NCI-H1694 treated with DMSO at 0.1 percent for 48 hours (cell line): Measurements from ENCODE around the gene HS3ST4.

Experiments
- DNase-seq: peaks from one replicate; lab custom pipeline; 2025; lab: John Stamatoyannopoulos, UW

HS3ST4 gene

DNA sequence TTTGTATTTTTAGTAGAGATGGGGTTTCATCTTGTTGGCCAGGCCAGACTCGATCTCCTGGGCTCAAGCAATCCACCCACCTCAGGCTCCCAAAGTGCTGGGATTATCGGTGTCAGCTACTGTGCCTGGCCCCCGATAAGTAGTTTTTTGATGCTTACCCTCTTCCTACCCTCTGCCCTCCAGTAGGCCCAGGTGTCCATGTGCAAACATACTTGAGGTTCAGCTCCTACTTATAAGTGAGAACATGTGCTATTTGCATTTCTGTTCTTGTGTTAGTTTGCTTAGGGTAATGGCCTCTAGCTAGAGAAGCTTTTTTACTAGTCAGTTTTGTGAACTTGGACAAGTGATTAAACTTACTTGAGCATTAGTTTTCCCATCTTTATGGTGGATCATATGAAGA is 136.8 kb downstream of the HS3ST4 start:
- no peak for DNase-seq

DNA sequence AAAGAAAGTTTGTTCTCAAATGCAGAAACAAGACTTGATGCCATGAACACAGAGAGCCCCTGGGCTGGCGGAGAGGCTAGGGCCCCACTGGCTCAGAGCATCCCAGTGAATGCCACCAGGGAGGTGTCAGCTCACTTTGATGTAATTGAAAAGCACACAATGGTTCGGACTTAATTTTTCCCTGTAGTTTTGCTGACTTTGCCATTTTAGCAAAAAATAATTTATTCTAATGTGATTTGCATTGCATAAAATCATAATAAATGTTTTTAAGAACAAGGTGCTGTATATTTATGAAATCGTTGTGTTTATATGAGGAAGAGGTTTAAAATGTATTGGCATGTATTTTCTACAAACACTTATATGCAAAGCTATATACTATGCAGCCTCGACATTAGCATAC is 140.5 kb downstream of the HS3ST4 start:
- DNase-seq: no peak

DNA sequence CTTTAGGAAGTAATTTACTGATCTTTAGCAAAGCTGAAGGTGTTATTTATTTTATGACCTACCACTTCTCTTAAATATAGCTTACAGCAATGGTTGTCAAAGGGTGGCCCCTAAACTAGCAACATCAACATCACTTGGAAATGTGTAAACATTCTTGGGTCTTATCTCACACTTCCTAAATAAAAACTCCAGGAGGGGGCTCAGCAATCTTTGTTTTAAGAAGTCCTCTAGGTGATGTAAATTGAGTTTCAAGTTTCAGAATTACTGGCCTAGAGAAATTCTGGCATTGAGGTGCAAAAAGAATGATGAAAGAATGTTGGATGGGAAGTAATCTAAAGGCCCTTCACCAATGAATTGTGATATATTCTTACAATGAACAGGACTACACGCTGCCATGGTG is 142.3 kb downstream of the HS3ST4 start:
- DNase-seq: no peak

DNA sequence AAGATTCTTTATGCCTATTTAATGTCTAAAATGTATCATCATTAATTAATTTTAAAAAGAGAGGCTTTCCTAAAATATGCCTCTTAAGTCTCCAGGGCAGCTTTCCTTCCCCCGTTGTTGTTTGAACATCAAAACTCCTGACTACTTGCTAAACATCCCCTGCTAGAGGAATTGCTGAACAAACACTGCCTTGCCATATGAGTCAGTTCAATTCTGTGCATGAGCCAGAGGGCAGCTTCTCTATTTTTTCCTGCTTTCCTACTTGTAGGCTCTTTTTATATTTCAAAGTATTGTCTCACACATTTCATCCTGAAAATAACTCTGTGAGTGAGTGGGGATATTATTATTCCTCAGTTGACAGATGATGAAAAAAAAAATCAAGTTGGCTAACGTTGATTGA is 143.4 kb downstream of the HS3ST4 start:
- no peak for DNase-seq

DNA sequence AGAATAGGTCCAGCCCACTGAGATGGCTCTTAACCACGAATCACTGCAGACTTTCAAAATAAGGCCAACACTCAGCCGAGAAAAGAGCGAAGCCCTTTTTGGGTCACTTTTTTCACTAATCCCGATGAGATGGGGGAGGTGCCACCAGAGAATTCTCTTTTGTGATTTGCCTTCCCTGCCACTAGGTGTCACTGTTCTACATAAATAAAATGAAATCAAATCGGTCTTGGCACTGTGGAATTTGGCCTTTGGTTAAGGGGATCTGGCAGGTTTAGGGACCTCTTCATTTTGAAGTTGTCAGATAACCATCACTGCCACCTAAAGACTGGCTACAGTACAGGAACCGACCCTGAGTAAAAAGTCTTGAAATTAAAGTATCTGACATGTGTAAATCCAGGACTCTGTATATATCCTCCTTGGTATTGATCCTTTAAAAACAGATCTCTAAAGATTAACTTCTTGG is 147.0 kb downstream of the HS3ST4 start:
- peak; percentile 26 for DNase-seq

DNA sequence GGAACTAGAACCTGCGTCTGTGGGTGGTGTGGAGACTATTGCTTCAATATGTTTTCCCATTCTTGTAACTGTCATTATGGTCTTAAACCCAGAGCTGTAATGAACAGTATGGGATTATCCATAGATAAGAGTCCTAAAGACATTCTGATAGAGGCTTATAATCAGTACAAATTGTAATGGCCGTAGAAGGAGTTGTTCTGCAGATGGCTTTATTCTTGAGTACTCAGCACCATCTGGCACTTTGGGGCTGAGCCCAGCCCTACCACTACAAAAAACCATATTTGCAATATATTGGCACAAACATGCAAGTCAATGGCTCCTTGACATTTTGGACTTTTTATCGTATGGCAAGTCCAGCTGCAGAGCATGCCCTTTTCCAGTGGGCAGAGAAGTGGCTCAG is 150.0 kb downstream of the HS3ST4 start:
- no peak for DNase-seq

DNA sequence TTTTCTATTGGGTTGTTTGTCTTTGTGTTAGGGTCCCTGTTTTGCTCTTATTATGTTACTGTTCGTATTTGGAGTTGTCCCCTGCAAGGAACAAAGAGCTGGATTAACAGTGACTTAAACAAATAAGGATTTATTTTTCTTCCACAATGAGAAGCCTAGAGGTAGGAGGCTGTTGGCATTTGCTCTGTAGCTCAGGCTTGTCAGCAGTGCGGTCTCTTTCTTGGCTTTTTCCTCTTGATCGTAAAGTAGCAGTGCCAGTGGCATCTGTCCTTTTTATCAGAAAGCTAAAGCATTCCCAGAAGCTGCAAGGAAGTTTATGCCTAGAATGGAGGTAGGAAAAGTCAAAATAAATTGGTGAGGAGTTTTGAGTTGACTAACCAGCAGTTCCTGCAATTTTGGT is 154.1 kb downstream of the HS3ST4 start:
- no peak for DNase-seq

DNA sequence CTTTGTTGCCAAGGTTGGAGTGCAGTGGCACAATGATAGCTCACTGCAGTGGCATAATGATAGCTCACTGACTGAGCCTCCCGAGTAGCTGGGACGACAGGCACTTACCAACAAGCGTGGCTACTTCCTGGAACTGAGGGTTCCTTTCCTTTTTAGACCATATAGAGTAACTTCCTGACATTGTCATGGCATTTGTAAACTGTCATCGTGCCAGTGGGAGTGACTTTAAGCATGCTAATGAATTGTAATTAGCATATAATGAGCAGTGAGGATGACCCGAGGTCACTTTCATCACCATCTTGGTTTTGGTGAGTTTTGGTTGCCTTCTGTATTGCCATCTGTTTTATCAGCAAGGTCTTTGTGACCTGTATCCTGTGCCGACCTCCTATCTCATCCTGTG is 162.4 kb downstream of the HS3ST4 start:
- no peak for DNase-seq

DNA sequence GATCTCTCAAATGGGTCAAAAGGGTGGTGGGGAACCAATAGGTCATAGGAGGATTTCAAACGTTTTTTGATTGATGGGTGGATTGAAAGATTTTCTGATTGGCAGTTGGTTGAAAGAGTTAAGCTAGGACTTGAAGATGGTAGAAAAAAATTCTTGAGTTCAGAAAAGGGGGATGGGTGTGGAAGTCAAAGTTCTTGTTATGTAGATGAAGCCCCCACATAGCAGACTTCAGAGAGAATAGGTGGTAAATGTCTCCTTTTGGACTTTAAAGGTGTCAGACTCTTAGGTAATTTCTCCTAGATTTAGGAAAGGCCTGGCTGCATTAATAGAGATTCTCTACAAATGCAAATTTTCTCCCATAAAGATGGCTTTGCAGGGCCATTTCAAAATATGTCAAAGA is 163.3 kb downstream of the HS3ST4 start:
- no peak for DNase-seq

DNA sequence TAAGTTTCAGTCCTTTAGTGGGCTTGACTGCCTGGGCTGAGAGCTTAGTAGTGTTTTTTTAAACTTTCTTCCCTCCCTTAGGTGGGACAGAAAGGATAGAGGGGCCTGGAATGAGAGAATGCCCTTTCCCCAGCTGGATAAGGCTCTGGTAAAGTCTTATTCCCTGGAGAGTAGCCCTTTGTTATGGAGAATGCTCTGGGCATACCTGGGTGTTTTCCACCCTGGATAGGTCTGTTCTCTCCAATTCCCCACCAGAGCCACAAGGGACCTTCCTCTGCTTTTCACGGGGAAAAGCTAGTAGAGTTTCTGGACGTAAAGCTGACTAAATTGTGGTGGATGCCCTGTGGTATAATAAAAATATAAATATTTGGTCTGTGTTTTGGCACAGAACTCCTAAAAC is 164.1 kb downstream of the HS3ST4 start:
- no peak for DNase-seq

DNA sequence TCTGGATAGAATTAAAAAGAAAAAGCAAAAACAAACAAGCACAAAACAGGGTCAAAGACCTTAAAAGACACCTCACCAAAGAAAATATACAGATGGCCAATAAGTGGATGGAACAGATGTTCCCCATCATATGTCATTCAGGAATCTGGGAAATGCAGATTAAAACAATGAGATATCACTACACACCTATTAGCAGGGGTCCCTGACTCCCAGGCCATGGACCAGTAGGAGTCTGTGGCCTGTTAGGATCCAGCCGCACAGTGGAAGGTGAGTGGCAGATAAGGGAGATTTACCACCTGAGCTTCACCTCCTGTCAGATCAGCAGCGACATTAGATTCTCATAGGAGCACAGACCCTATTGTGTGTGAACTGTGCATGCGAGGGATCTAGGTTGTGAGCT is 167.9 kb downstream of the HS3ST4 start:
- no peak for DNase-seq

DNA sequence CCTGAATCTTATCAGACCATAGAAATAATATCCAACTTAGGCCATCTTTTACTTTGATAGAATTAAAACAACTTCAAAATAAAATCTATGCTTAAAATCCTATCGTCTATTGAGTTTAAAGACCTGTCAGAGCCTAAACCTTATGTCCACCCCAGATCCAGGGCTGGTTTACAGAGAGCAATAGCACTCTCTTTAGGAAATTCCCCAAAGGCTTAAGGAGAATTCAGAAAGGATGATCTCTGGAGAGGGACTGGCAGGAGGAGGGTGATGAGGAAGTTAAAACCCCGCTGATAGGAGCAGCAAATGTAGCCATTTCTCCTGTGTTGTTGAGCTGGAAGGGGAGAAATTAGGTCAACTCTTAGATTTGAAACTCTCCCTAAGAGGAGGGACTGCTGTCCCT is 175.3 kb downstream of the HS3ST4 start:
- DNase-seq: no peak

DNA sequence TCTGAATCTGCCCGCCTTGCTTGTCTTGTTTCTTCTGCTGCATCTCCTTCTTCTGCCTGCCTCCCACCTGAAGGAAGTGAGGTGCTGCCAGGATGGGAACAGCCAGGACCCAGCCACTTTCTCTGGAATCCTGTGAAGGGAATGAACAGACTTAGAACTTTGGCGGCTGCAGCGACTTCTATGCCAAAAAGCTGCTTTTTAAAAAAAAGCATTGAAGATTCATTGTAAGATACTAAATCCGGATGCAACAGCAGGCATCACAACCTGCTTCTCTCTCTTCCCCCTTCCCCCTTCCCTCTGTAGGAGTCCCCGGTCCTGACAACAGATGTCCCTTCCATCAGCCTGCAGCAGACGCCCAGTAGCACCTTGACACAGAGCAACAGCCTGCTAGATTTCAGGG is 176.3 kb downstream of the HS3ST4 start:
- no peak for DNase-seq

DNA sequence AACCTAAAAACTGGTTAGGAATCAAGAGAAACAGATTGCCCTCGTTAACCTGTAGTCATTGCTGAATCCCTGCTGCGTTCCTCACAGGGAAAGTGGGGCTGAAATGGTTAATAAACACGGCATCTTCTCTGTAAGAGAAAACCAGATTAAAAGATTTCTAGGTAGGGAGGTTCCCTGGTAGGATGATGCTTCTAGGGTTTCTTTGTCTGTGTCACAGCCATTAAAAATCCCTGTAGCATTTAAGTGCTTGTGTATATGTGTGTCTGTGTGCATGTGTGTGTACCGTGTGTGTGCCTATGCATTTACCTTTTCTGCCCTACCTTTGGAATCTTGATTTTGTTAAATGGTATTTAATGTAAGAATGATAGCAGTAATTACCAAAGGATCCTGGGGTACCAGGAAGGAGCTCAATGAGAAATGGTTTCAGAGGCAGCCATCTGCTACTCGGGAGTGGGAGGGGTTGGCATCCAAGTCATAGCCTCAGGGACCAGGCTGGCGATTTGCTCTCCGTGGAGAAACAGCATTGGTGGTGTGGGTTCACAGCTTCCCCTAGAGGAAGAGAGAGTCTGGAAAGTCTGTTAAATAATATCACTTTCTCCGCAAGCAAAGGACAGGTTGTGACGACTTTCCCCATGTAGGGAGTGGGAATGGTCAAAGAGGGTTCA is 177.1 kb downstream of the HS3ST4 start:
- no peak for DNase-seq

DNA sequence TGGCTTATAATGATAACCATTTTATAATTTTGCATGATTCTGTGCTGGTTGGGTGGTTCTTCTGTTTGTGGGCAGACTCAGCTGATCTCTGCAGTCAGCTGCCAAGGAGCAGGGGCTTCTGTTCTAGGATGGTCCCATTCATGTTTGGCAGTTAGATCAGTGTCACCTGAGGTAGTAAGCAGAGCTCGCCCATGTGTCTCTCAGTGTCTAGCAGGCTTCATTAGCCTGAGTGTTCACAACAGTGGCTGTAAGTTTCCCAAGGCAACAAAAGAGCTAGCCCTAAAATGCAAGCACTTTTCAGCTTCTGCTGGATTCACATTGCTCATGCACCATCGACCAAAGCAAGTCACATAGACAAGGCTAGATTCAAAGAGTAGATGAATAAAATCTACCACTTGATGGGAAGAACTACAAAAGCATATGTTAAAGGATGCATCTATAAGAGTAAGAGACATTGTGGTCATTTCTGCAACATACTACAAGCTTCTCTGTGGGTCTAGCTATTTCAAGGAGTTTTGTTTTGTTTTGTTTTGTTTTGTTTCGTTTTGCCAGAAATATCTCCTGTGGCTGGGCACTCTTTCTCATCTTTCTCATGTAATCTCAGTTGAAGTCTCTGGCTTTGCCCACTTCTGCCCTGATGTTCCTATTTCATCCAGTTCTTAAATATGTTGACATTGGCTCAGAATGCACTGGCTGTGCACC is 180.8 kb downstream of the HS3ST4 start:
- DNase-seq: no peak

DNA sequence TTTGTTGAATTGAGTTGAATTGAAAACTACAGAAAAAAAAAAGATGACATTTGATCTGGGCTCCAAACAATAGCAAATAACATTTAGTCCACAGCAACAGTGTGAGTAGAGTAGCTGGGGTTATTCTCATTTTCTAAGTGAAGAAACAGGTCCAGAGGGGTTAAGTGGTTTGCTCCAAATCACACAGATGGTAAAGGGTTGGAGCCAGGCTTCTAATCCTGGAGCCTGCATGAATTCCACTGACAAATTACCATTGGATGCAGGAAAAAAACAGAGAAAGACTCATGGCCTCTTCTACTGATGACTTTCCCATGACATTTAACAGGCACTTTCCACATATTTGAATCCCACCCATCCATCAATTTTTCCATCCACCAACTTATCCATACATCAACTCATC is 182.4 kb downstream of the HS3ST4 start:
- DNase-seq: no peak

DNA sequence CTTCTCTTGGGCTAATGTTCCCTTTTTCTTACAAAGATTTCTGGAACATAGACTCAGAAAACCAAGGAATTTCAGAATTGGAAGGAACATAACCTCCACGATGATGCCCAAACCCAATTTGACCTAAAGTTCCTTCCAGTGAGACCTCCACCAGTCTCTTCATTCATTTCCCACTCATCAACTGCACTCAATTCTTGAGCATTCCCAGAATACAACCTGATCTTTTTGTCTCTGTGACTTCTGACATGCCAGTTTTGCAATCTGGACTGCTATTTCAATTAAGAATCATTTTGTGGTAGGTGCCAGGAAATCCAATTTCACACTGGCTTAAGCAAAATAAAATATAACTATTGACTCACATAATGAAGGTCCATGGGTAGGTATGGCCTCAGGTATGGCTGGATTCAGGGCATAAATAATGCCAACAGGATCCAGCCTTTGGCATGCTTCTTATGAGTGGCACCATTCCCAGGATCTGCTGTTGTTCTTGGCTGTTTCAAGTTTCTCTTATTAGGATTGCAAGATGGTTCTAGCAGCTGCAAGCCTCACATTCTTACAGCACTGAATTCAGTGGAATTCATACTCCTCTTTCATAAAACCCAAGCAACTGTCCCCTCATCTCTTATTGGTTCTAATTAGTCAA is 184.3 kb downstream of the HS3ST4 start:
- DNase-seq: no peak

DNA sequence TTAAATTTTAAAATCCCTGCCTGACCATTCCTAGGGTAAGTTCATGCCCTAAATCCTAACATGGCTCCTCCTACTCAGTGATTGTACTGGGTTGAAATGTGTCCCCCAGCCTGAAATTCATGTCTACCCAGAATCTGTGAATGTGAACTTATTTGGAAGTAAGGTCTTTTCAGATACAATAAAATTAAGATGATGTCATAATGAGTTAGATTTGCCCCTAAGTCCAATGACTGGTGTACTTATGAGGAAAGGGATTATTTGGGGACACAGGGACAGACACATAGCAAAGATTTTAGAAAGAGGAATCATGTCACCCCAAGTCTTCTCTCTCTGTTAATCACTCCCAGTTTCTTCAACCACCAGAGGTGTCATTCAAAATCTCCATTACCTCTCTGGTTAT is 185.3 kb downstream of the HS3ST4 start:
- no peak for DNase-seq

DNA sequence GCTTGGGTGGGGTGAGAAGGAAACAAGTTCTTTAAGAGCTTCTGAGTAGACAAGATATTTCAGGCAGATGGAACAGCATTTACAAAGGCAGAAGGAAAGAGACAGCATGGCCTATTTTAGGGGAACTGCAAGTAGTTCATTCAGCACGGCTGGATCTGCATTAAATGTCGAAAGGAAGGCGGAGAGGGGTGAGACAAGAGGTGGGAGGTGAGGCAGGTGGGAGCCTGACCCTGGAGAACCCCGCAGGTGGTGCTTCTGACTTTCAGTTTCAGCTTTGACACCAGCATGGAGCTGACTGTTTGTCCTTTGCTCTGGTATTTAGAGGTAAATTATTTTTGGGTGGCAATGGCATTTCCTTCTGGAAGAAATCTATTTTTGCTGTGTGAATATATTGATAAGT is 194.8 kb downstream of the HS3ST4 start:
- no peak for DNase-seq

DNA sequence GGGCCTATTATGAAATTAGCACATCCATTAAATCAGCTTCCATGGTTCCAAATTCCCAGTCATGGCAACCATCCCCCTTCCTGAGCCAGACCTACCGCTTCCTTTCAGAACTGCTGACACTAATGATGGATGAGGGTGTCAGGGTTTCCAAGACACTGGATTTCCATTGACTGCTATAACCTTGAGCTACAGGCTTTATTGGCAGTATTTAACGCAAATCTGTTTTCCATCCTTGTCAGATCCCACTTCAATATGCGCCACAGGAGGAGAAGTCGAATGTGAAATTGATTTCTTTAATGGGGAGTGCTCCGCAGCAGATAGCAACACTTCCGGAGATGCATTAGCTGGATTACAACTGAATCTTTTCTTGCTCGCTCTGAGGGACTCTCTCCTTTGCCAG is 197.1 kb downstream of the HS3ST4 start:
- no peak for DNase-seq

DNA sequence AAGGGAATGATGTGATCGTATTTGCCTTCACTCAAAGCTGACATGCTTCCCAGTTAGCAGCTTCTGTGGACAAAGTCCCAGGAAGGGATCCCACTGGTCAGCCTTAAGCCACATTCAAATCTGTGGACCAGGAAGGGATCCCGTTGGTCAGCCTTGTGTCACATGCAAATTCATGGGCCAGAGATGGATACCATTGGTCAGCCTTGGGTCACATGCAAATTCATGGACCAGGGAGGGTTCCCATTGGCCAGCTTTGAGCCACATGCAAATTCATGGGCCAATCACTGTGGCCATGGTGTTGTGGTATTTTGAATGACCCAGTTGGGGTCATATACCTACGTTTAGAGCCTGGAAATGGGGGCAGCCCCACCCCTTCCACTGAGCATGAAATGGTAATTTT is 201.6 kb downstream of the HS3ST4 start:
- no peak for DNase-seq

DNA sequence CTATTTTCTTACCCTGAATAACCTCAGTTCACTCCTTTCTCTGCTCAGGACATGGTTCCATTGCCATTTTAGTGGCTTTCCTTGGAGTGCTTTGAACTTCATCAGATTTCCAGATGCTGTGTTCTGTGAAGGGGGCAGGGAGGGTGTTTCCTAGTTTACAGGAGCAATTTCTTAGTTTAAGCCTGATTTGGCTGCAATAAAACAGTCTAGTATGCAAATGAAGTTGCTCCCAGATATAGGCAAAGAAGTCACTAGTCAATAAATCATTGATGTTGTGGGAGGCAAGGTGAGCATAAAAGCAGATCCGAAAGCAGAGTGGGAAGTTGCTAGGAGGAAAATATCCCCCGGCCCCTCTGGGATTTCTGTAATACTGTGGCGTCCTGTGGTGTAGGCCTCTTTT is 202.3 kb downstream of the HS3ST4 start:
- no peak for DNase-seq

DNA sequence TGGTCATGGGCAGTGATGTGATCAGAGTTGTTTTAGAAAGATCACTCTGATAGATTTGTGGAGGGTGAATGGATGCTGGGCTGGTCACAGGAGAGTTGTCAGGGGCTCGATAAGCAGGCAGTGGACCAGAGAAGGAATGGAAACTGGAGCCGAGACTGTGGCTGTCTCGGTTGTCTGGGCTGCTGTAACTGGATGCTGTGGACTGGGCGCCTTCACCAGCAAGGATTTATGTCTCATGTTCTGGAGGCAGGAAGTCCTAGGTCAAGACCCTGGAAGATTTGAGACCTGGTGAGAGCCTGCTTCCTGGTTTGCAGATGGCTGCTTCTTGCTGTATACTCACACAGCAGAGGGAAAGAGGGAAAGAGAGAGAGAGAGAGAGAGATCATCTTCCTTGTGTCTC is 203.6 kb downstream of the HS3ST4 start:
- DNase-seq: no peak

DNA sequence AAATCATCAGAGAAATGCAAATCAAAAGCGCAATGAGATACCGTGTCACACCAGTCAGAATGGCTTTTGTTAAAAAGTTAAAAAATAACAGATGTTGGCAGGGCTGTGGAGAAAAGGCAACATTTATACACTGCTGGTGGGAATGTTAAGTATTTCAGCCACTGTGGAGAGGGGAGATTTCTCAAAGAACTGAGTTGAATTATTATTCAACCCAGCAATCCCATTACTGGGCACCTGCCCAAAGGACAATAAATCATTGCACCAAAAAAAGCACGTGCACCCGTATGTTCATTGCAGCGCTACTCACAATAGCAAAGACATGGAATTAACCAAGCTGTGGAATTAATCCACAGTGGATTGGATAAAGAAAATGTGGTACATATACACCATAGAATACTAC is 204.7 kb downstream of the HS3ST4 start:
- no peak for DNase-seq
